Gastroesophageal sphincter (tissue), 3 donors: ENCODE results near the gene NOTO.

ENCODE experiments used
- EP300 ChIP-seq: sonication (generic); formaldehyde crosslinking; IDR thresholded peaks from one replicate; pipeline ENCODE4 v1.6.1; 2017; ENCODE audit warnings: antibody characterized with exemption, mild to moderate bottlenecking
- POLR2A ChIP-seq, 2 donors: fragments of 450-650 bp; IDR thresholded peaks; one replicate each; pipeline ENCODE4 v1.6.1; 2017; ENCODE audit warnings: antibody characterized with exemption in 2 of 2, mild to moderate bottlenecking in 2 of 2, moderate library complexity in 1 of 2
- POLR2AphosphoS5 ChIP-seq: sonication (generic); formaldehyde crosslinking; IDR thresholded peaks from one replicate; pipeline ENCODE4 v1.6.1; 2017; ENCODE audit warnings: antibody characterized with exemption
- TF ChIP-seq, protein P1 (sequence below), 4 experiments: fragments of 200-600 bp in 2 of 4; fragments of 450-650 bp in 2 of 4; sonication (generic) in 1 of 4; IDR thresholded peaks; one replicate each; pipeline ENCODE4 v1.5.1; 2017 to 2019; ENCODE audit warnings: antibody characterized with exemption in 4 of 4, mild to moderate bottlenecking in 2 of 4, moderate library complexity in 2 of 4

DNA sequence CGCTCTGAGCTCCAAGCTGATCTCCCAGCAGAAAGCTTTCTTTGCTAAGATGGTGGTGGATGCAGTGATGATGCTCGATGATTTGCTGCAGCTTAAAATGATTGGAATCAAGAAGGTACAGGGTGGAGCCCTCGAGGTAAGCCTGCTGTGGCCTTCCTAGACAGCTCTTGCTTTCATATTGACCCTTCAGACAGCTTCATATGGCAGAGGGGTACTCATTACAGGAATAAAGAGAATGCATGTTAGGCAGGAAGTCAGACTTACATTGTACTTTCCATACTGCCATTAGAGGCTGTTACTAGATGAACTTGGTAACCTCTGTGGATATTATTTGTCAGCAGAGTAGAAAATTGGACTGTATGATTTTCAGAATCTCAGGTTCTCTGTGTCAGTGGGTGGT lies 42.2 kb downstream of the NOTO start:
- TF ChIP-seq, protein P1, sequence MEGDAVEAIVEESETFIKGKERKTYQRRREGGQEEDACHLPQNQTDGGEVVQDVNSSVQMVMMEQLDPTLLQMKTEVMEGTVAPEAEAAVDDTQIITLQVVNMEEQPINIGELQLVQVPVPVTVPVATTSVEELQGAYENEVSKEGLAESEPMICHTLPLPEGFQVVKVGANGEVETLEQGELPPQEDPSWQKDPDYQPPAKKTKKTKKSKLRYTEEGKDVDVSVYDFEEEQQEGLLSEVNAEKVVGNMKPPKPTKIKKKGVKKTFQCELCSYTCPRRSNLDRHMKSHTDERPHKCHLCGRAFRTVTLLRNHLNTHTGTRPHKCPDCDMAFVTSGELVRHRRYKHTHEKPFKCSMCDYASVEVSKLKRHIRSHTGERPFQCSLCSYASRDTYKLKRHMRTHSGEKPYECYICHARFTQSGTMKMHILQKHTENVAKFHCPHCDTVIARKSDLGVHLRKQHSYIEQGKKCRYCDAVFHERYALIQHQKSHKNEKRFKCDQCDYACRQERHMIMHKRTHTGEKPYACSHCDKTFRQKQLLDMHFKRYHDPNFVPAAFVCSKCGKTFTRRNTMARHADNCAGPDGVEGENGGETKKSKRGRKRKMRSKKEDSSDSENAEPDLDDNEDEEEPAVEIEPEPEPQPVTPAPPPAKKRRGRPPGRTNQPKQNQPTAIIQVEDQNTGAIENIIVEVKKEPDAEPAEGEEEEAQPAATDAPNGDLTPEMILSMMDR (IDR thresholded peaks at IDR 0.05): no peak
- TF ChIP-seq POLR2A (IDR thresholded peaks at IDR 0.05) (no peak), EP300 (no peak), POLR2AphosphoS5 (no peak)
